ENCODE data around the gene PI4KB. TPM values are rescaled to one million over a fixed set of nuclear protein-coding genes. Genes with fewer than 3 reads are reported as not detected.

PI4KB gene
- total and polyA plus RNA-seq, 9 of the 15 experiments (the other 6 are each of a cell fraction or from before 2014, with no cell fraction given): 3.1 to 65.4 (median 45.1) TPM

GRCh38 chr1:151327903-151328674 lies 873 bp upstream of the PI4KB start (continued):
- TF ChIP-seq ZNF592 (IDR thresholded peaks at IDR 0.05) (peak; percentile 47; the same call in 1 of the 2 replicates), POLR3A (IDR thresholded peaks at IDR 0.05; ENCODE audit: borderline replicate concordance, extremely low read depth, insufficient read depth, insufficient read length) (no peak), HIVEP1 (CRISPR knock-in tag; IDR thresholded peaks at IDR 0.05) (no peak), HNRNPLL (IDR thresholded peaks at IDR 0.05; ENCODE audit: low read depth, low read length, poor library complexity, severe bottlenecking) (peak; percentile 47), NR2C2 (CRISPR knock-in tag; IDR thresholded peaks at IDR 0.05) (no peak), NR2C2 (tag; IDR thresholded peaks at IDR 0.05) (peak; percentile 87), ZNF282 (CRISPR knock-in tag; IDR thresholded peaks at IDR 0.05) (no peak), ZNF740 (CRISPR knock-in tag; IDR thresholded peaks at IDR 0.05) (no peak; the same call in 1 of the 2 replicates), ZNF740 (tag; IDR thresholded peaks at IDR 0.05) (0 out of 4 replicates have a peak, but pooled peaks of 1 of the 2 experiments have one; percentile 49), ZNF184 (CRISPR knock-in tag; IDR thresholded peaks at IDR 0.05) (no peak), MCM3 (IDR thresholded peaks at IDR 0.05) (no peak), MEF2A (IDR thresholded peaks at IDR 0.05; ENCODE audit: control insufficient read depth, low read depth, low read length) (no peak), FOS (IDR thresholded peaks at IDR 0.05; ENCODE audit: extremely low read depth, insufficient read length) (no peak), CREB3L1 (IDR thresholded peaks at IDR 0.05; ENCODE audit: borderline replicate concordance, low read depth) (no peak), ZBTB11 (CRISPR knock-in tag; IDR thresholded peaks at IDR 0.05) (0 out of 6 replicates have a peak, but pooled peaks of 1 of the 3 experiments have one; percentile 66)
